ENCODE results near the gene SORCS1.

- TF ChIP-seq CTCF (IDR thresholded peaks at IDR 0.05; ENCODE audit: low read length): no peak
- no peak for TF ChIP-seq EZH2 (optimal IDR thresholded peaks at IDR 0.05; ENCODE audit: low read depth, low read length)
- no peak for TF ChIP-seq EZH2phosphoT487 (IDR thresholded peaks at IDR 0.05; ENCODE audit: low read length)
Measured at GRCh38 chr10:106992055-106992454, 172.5 kb downstream of the SORCS1 start.
